Tibial artery (tissue), 4 donors: ENCODE data around the gene LUZP1.

Experiments
- DNase-seq, 2 donors: peaks; one replicate each; pipeline ENCODE4 v3.0.0-alpha.2; 2019
- H3K27ac ChIP-seq, 2 donors: fragments of 200-600 bp; sonication (generic) in 1 of 2; 1 replicate in 1 of 2; 2 replicates in 1 of 2; pipeline ENCODE4 v1.5.1; 2018 to 2019; ENCODE audit warnings: mild to moderate bottlenecking in 1 of 2
- H3K27me3 ChIP-seq, 2 donors: fragments of 200-600 bp; sonication (generic) in 1 of 2; one replicate each; pipeline versions ENCODE4 v1.5.1 to v1.6.0; 2016 to 2019
- H3K36me3 ChIP-seq, 3 donors: fragments of 200-600 bp; sonication (generic) in 2 of 3; one replicate each; pipeline ENCODE4 v1.5.1; 2016 to 2019; ENCODE audit warnings: mild to moderate bottlenecking in 2 of 3
- H3K4me1 ChIP-seq, 4 donors: fragments of 200-600 bp; sonication (generic) in 2 of 4; 1 replicate in 3 of 4; 2 replicates in 1 of 4; pipeline ENCODE4 v1.5.1; 2016 to 2019
- H3K4me3 ChIP-seq, 2 donors: fragments of 200-600 bp; sonication (generic) in 1 of 2; 1 replicate in 1 of 2; 2 replicates in 1 of 2; pipeline ENCODE4 v1.5.1; 2018 to 2019; ENCODE audit warnings: mild to moderate bottlenecking in 2 of 2
- H3K9me3 ChIP-seq, 3 donors: fragments of 200-600 bp; sonication (generic) in 1 of 3; one replicate each; pipeline ENCODE4 v1.5.1; 2016 to 2019
- intact Hi-C: fragments of 100-400 bp; cut with DNase I; formaldehyde crosslinking; loops from one replicate; pipeline ENCODE4 v1.15.0; 2023; ENCODE audit warnings: low total_unique reads
- TF ChIP-seq, protein P1 (sequence below), 2 experiments: fragments of 200-600 bp in 1 of 2; fragments of 450-650 bp in 1 of 2; IDR thresholded peaks; one replicate each; pipeline ENCODE4 v1.5.1; 2017 to 2019; ENCODE audit warnings: antibody characterized with exemption in 2 of 2, mild to moderate bottlenecking in 1 of 2, moderate library complexity in 1 of 2

LUZP1 gene

DNA sequence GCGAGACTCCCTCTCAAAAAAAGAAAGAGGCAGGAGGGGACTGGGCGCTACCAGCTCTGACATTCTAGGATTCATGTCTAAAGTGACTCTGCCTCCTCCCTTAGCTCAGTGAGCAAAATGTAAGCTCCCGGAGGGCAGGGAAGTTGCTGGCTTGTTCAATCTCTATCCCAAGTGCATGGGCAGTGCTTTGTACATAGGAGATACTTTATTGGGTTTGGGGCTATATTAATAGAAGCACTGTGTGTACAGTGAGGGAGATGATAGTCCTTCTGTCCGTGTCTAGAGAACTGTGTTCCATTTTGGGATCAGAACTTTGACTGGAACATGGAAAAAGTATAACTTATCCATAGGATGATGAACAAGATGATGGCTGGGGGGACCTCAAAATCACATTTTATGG lies 16.7 kb upstream of the LUZP1 start:
- H3K27ac ChIP-seq: no peak overlapping the region
- H3K4me3 ChIP-seq: no peak overlapping the region
- peaks cover 0 to 6% (median 4%) of the 10 kb centered on the region in 4 donors for H3K4me1 ChIP-seq
- intact Hi-C loops: no loop called here
- H3K27me3 ChIP-seq: no peaks in the 10 kb centered on the region
- DNase-seq: no peak
- H3K9me3 ChIP-seq: no peaks in the 10 kb centered on the region
- TF ChIP-seq, protein P1, sequence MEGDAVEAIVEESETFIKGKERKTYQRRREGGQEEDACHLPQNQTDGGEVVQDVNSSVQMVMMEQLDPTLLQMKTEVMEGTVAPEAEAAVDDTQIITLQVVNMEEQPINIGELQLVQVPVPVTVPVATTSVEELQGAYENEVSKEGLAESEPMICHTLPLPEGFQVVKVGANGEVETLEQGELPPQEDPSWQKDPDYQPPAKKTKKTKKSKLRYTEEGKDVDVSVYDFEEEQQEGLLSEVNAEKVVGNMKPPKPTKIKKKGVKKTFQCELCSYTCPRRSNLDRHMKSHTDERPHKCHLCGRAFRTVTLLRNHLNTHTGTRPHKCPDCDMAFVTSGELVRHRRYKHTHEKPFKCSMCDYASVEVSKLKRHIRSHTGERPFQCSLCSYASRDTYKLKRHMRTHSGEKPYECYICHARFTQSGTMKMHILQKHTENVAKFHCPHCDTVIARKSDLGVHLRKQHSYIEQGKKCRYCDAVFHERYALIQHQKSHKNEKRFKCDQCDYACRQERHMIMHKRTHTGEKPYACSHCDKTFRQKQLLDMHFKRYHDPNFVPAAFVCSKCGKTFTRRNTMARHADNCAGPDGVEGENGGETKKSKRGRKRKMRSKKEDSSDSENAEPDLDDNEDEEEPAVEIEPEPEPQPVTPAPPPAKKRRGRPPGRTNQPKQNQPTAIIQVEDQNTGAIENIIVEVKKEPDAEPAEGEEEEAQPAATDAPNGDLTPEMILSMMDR (IDR thresholded peaks at IDR 0.05): no peak
- H3K36me3 ChIP-seq: no peaks in the 10 kb centered on the region

DNA sequence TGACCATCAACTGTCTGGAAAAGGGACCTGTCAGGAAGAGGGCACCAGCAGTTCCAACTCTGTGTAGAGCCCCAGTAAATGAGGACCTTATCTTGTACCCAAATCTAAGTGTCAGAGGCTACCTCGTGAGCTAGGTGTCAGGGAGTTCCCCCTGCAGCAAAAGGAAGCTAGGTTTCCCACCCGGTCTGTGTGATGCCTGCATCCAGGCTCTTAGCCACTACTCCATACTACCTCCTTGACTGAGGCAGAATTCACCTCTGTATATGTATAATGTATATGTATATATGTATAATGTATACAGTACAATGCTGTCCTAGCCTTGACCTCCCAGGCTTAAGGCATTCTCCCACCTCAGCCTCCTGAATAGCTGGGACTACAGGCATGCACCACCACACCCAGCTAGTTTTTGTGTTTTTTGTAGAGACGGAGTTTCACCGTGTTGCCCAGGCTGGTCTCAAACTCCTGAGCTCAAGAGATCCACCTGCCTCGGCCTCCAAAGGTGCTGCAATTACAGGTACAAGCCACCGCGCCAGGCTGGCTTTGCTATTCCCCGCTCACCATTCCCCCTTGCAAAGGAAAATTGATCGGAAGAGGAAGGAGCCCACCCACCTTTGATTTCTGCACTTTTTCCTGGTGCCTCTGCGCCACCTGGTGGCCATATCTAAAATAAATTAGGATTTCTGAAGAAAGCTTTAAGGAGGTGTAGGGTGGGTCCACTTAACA lies 15.7 kb upstream of the LUZP1 start:
- intact Hi-C loops: loop anchor here (1.0 kb wide), 1 partner anchor 86 kb away; no protein-coding TSS in a partner anchor
- peaks cover 0 to 6% (median 4%) of the 10 kb centered on the region in 4 donors for H3K4me1 ChIP-seq
- no peaks in the 10 kb centered on the region for H3K36me3 ChIP-seq
- H3K9me3 ChIP-seq: no peaks in the 10 kb centered on the region
- TF ChIP-seq, protein P1 (IDR thresholded peaks at IDR 0.05): peak; percentile 78 to 98
- no peak overlapping the region for H3K27ac ChIP-seq
- H3K4me3 ChIP-seq: peak overlapping the region; percentile 22 to 42
- no peaks in the 10 kb centered on the region for H3K27me3 ChIP-seq
- no peak for DNase-seq

DNA sequence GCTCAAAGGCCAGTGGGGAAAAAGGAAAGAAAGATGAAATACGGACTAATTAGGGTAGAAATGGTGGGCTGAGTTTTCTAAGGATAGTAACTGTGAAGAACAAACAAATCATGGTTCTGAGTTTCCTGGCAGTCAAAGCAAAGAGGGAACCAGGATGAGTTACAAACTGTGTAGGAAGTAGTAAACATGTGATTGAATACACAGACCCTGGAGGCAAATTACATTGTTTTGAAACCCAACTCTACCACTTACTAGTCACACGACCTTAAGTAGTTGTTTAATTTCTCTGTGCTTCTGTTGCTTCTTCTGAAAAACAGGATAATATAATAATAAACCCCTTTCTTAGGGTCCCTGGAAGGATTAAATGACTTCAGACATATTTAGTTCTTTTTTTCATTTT lies 11.2 kb upstream of the LUZP1 start:
- H3K9me3 ChIP-seq: no peaks in the 10 kb centered on the region
- H3K27ac ChIP-seq: no peak overlapping the region
- no peak overlapping the region for H3K4me3 ChIP-seq
- intact Hi-C loops: no loop called here
- DNase-seq: no peak
- H3K36me3 ChIP-seq: no peaks in the 10 kb centered on the region
- H3K27me3 ChIP-seq: no peaks in the 10 kb centered on the region
- TF ChIP-seq, protein P1 (IDR thresholded peaks at IDR 0.05): no peak
- peaks cover 0 to 27% (median 14%) of the 10 kb centered on the region in 4 donors for H3K4me1 ChIP-seq

DNA sequence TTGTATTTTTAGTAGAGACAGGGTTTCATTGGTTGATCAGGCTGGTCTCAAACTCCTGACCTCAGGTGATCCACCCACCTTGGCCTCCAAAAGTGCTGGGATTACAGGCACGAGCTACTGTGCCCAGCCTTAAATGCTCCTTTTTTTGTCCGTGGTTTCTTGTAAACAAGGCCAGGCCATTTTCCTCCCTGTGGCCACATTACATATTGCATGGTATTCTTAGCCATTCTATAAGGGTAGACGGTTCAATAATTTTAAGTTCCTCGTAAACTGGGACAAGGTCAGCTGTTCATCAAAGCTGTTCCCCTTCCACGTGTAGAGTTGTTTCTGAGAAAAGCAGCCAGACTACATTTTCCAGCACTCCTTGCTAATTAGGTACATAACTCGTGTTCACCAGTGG lies 10.3 kb upstream of the LUZP1 start:
- Histone ChIP-seq H3K36me3 (no peaks in the 10 kb centered on the region), H3K4me3 (no peak overlapping the region), H3K27ac (no peak overlapping the region), H3K4me1 (peaks cover 0 to 21% (median 10%) of the 10 kb centered on the region in 4 donors), H3K9me3 (no peaks in the 10 kb centered on the region), H3K27me3 (no peaks in the 10 kb centered on the region)
- DNase-seq: no peak
- intact Hi-C loops: no loop called here
- TF ChIP-seq, protein P1 (IDR thresholded peaks at IDR 0.05): peak; percentile 21 to 27

DNA sequence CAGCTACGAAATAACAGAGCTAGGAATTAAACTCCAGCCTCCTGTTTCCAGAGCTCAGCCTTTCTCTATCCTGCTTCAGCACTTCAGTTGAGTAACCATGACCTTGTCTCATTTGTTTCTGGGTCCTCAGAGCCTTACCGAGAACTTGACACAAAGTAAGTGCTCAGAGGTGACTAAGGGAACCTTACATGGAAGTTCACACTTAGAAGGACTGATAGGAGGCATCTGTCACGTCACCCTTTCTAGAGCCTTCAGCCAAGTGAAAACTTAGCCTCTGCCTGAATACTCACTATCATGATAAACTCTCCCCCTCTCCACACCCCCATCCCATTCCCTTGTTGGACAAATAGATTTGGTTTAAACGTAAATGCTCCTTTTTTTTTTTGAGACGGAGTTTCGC lies 9.8 kb upstream of the LUZP1 start:
- Histone ChIP-seq H3K27me3 (no peaks in the 10 kb centered on the region), H3K36me3 (no peaks in the 10 kb centered on the region), H3K4me3 (peak overlapping the region; percentile 64 to 76), H3K4me1 (peaks cover 0 to 21% (median 10%) of the 10 kb centered on the region in 4 donors), H3K27ac (peak overlapping the region; percentile 87 to 89), H3K9me3 (no peaks in the 10 kb centered on the region)
- DNase-seq: no peak
- TF ChIP-seq, protein P1 (IDR thresholded peaks at IDR 0.05): no peak
- intact Hi-C loops: no loop called here
